Skeletal muscle tissue (tissue), 4 donors: ENCODE measurements around the gene MEDAG. TPM values are rescaled to one million over a fixed set of nuclear protein-coding genes. Genes with fewer than 3 reads are reported as not detected.
A peak's percentile ranks its signal among the peaks of the same experiment; 100 is the strongest.

Source experiments
- H3K27ac ChIP-seq: one replicate; pipeline ENCODE4 v1.7.0; 2013; ENCODE audit warnings: mild to moderate bottlenecking, low read depth, low read length, inconsistent platforms
- H3K27me3 ChIP-seq, 3 donors: one replicate each; pipeline ENCODE4 v1.7.0; 2013; ENCODE audit warnings: low read length in 3 of 3; ENCODE audit not compliant: control insufficient read depth in 3 of 3, insufficient read depth in 3 of 3
- H3K36me3 ChIP-seq, 3 donors: one replicate each; pipeline ENCODE4 v1.7.0; 2013; ENCODE audit warnings: low read length in 3 of 3; ENCODE audit not compliant: control insufficient read depth in 3 of 3, insufficient read depth in 3 of 3
- H3K4me1 ChIP-seq, 3 donors: one replicate each; pipeline ENCODE4 v1.7.0; 2013; ENCODE audit warnings: low read length in 3 of 3, mild to moderate bottlenecking in 3 of 3; ENCODE audit not compliant: control insufficient read depth in 3 of 3, insufficient read depth in 3 of 3
- H3K4me3 ChIP-seq, 3 donors: one replicate each; pipeline ENCODE4 v1.7.0; 2013; ENCODE audit warnings: low read length in 3 of 3
- H3K9ac ChIP-seq, 3 donors: one replicate each; pipeline ENCODE4 v1.7.0; 2013; ENCODE audit warnings: low read length in 3 of 3, mild to moderate bottlenecking in 3 of 3, moderate library complexity in 2 of 3, low read depth in 1 of 3
- H3K9me3 ChIP-seq, 3 donors: one replicate each; pipeline ENCODE4 v1.7.0; 2013; ENCODE audit warnings: low read length in 3 of 3; ENCODE audit not compliant: control insufficient read depth in 3 of 3
- total RNA-seq: library from RNA; depleted of rRNA; stranded (reverse); fragments of >200 nt; gene quantifications from one replicate; pipeline ENCODE4 v1.2.3, GENCODE V29; 2014
- donor health status: Osteomylitis.

MEDAG gene
- 11.5 TPM for total RNA-seq

- peaks cover 29 to 37% (median 33%) of the 10 kb centered on the region in 3 donors for H3K27me3 ChIP-seq
- peak within 1 kb of the TSS; percentile 61 to 74 (median 65) for H3K4me3 ChIP-seq
- peak within 1 kb of the TSS; percentile 47 to 72 (median 56) for H3K9ac ChIP-seq
- no peaks in the 10 kb centered on the region for H3K9me3 ChIP-seq
- no peaks in the 10 kb centered on the region for H3K36me3 ChIP-seq
- peaks cover 5 to 14% (median 7%) of the 10 kb centered on the region in 3 donors for H3K4me1 ChIP-seq
- peak within 1 kb of the TSS; percentile 58 for H3K27ac ChIP-seq
Observed at GRCh38 chr13:30905932-30906383, at the start of gene MEDAG. MEDAG (plus strand) TSS chr13:30906271; CDS start chr13:30906516, 245 bp downstream.

DNA sequence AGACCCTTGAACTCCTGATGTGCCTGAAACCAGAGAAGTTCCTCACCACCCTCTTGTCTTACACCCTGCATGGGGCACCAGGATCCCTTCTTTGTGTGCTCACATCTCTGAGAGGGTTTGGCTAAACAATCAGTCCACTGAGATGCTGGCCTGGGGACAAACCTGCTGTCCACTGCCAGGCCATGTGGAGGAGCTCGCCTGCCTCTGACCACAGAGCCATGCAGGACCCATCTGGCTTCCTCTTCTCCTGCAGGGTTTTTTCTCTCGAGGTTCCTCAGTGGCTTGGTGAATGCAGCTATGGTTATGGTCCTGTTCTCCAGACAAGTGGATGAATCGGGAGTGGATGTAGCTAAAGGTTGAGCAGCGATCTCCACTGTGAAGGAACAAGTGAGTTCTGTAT is 49.1 kb upstream of the MEDAG start:
- Histone ChIP-seq H3K27ac (no peak overlapping the region), H3K9ac (no peak overlapping the region), H3K4me1 (no peaks in the 10 kb centered on the region), H3K4me3 (no peak overlapping the region), H3K27me3 (no peaks in the 10 kb centered on the region), H3K9me3 (no peaks in the 10 kb centered on the region), H3K36me3 (no peaks in the 10 kb centered on the region)

- H3K4me3 ChIP-seq, result no peak overlapping the region
- no peaks in the 10 kb centered on the region for H3K36me3 ChIP-seq
- H3K4me1 ChIP-seq, result peaks cover 2 to 5% (median 2%) of the 10 kb centered on the region in 3 donors
- no peaks in the 10 kb centered on the region for H3K27me3 ChIP-seq
- no peak overlapping the region for H3K9ac ChIP-seq
- no peaks in the 10 kb centered on the region for H3K9me3 ChIP-seq
- H3K27ac ChIP-seq, result no peak overlapping the region
Observed at GRCh38 chr13:30857636-30858035, 48.4 kb upstream of the MEDAG start.

- no peak overlapping the region for H3K4me3 ChIP-seq
- no peaks in the 10 kb centered on the region for H3K36me3 ChIP-seq
- H3K4me1 ChIP-seq, result peaks cover 13 to 22% (median 17%) of the 10 kb centered on the region in 3 donors
- H3K27ac ChIP-seq, result no peak overlapping the region
- H3K9me3 ChIP-seq, result no peaks in the 10 kb centered on the region
- H3K27me3 ChIP-seq, result no peaks in the 10 kb centered on the region
- no peak overlapping the region for H3K9ac ChIP-seq
Observed at GRCh38 chr13:30859326-30859725, 46.7 kb upstream of the MEDAG start.

DNA sequence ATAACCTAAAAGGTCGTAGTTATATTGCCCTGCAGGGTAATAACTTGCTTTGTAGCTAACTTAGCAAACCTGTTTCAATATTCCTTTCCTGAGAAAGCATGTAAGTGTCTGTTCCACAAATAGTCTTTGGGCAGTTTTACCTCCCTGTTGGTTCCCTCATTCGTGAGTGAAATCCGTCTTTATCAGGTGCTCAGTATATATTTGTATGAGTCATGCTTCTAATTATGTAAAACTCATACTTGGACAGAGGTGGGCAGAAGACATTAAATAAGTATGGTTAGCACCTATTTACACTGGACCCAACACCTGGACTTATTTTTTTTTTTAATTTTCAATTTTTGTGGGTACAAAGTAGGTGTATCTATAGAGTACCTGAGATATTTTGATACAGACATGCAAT is 44.9 kb upstream of the MEDAG start:
- H3K36me3 ChIP-seq, result no peaks in the 10 kb centered on the region
- no peak overlapping the region for H3K4me3 ChIP-seq
- no peaks in the 10 kb centered on the region for H3K27me3 ChIP-seq
- no peak overlapping the region for H3K27ac ChIP-seq
- H3K4me1 ChIP-seq, result peaks cover 24 to 34% (median 27%) of the 10 kb centered on the region in 3 donors
- H3K9ac ChIP-seq, result no peak overlapping the region
- no peaks in the 10 kb centered on the region for H3K9me3 ChIP-seq

- Histone ChIP-seq H3K27ac (no peak overlapping the region), H3K36me3 (no peaks in the 10 kb centered on the region), H3K9me3 (no peaks in the 10 kb centered on the region), H3K9ac (no peak overlapping the region), H3K4me1 (peaks cover 24 to 34% (median 28%) of the 10 kb centered on the region in 3 donors), H3K27me3 (no peaks in the 10 kb centered on the region), H3K4me3 (no peak overlapping the region)
Observed at GRCh38 chr13:30861836-30862467, 44.1 kb upstream of the MEDAG start.

DNA sequence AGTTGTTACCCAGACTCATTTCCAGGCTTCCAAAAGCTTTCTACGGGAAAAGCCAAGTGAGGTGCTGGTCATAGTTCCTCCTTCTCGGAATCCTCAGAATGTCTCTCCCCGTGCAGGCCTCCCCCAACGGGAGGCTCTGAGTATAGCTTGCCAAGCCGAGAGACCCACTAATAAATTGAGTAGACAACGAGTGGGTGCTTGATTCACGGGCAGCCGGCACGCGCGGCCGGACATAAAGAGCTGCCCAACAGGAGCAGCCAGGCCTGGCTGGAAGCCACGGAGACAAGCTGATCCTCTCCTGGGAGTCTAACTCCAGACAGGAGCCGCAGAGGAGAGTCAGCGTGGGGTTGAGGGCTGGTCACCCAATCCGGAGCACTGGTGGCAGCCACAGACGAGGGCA is 43.4 kb upstream of the MEDAG start:
- Histone ChIP-seq H3K27ac (peak overlapping the region; percentile 56), H3K9me3 (no peaks in the 10 kb centered on the region), H3K4me3 (peak overlapping the region in 2 of 3 donors; percentile 29 to 52), H3K9ac (peak overlapping the region; percentile 27 to 47 (median 30)), H3K36me3 (no peaks in the 10 kb centered on the region), H3K4me1 (peaks cover 24 to 34% (median 28%) of the 10 kb centered on the region in 3 donors), H3K27me3 (no peaks in the 10 kb centered on the region)

DNA sequence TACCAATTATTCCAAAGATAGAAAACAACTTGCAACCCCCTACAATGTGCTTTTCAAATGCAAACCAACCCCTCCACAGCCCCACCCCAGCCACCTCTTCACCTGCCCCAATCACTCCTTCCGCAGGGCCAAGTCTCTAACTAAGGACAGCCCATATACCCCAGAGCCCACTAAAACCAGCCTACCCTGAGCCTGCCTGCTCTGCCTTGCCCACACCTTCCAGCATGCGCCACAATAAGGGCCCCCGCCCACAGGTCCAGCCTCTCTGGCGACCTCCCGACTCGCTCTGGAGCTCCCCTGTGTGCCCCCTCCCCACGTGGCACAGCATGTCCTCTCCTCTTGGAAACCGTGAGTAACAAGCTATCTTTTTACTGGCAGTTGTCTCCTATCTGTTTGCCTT is 42.8 kb upstream of the MEDAG start:
- Histone ChIP-seq H3K9ac (peak overlapping the region; percentile 27 to 47 (median 30)), H3K9me3 (no peaks in the 10 kb centered on the region), H3K27ac (peak overlapping the region; percentile 56), H3K27me3 (no peaks in the 10 kb centered on the region), H3K4me1 (peaks cover 24 to 34% (median 28%) of the 10 kb centered on the region in 3 donors), H3K4me3 (peak overlapping the region in 2 of 3 donors; percentile 29 to 52), H3K36me3 (no peaks in the 10 kb centered on the region)

GRCh38 chr13:30863796-30864195 is 42.3 kb upstream of the MEDAG start:
- Histone ChIP-seq H3K4me1 (peaks cover 24 to 34% (median 28%) of the 10 kb centered on the region in 3 donors), H3K36me3 (no peaks in the 10 kb centered on the region), H3K27me3 (no peaks in the 10 kb centered on the region), H3K27ac (peak overlapping the region; percentile 71), H3K9me3 (no peaks in the 10 kb centered on the region), H3K4me3 (no peak overlapping the region), H3K9ac (no peak overlapping the region)

DNA sequence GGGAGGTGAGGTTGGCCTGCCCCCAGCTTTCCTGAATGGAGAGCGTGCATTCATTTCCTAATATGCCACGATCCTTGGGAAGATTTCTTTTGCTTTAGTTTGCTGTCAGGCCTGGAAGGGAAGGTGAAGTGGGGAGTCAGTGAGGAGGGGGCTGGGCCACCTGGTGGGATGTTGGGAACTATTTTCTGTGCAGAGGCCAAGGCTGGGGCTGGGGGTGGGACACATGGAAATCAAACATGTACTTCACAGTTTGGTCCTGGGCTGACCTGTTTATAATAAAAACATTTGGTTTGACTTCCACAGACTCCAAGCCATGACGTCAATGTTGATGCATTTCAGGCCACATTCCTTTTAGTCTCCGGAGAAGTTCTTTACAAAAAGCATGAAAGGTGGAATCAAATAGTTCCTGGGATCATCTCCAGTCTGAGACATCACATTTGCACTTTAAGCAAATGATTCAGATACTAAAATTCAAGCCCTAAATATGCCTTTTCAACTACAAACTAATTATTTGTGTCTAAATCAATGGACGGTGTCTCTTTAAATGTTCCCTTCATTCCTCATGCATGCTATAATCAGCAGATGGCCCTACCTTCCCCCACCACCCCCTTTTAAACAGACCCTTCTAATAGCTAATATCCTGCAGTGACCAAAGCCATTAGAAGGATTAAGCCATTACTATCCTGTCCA is 41.5 kb upstream of the MEDAG start:
- H3K4me3 ChIP-seq, result no peak overlapping the region
- H3K9me3 ChIP-seq, result no peaks in the 10 kb centered on the region
- H3K9ac ChIP-seq, result peak overlapping the region in 1 of 3 donors; percentile 73
- H3K27me3 ChIP-seq, result no peaks in the 10 kb centered on the region
- H3K36me3 ChIP-seq, result no peaks in the 10 kb centered on the region
- H3K4me1 ChIP-seq, result peaks cover 27 to 40% (median 33%) of the 10 kb centered on the region in 3 donors
- H3K27ac ChIP-seq, result peak overlapping the region; percentile 71
